Activated CD4-positive, alpha-beta T cell treated with anti-CD3 and anti-CD28 coated beads for 36 hours (primary cell): ENCODE measurements around the gene CRYBG2. TPM values are rescaled to one million over a fixed set of nuclear protein-coding genes. Genes with fewer than 3 reads are reported as not detected.

Experiments
- ATAC-seq: fragments of 200-7000 bp; cut with Tn5 transposase; one replicate; pipeline ENCODE4 v1.10.0; 2021; ENCODE audit warnings: mild to moderate bottlenecking, moderate library complexity
- CTCF ChIA-PET: fragments of 350-600 bp; sonication (Branson Sonifier 250); formaldehyde crosslinking; loops from one replicate; lab custom pipeline; 2021; ENCODE audit warnings: antibody characterized with exemption; lab: Charles Lee
- POLR2A ChIA-PET: fragments of 350-600 bp; sonication (Branson Sonifier 250); formaldehyde crosslinking; loops from one replicate; lab custom pipeline; 2021; ENCODE audit warnings: antibody characterized with exemption, inconsistent platforms; lab: Charles Lee
- DNase-seq: peaks from one replicate; pipeline ENCODE4 v3.0.0-alpha.2; 2020
- H3K27ac Mint-ChIP-seq: one replicate; pipeline ENCODE4 v1.8.0; 2021; ENCODE audit warnings: mixed read lengths
- H3K27me3 Mint-ChIP-seq: one replicate; pipeline ENCODE4 v1.8.0; 2021; ENCODE audit warnings: mixed read lengths
- H3K36me3 Mint-ChIP-seq: one replicate; pipeline ENCODE4 v1.8.0; 2021; ENCODE audit warnings: low read depth, mixed read lengths
- H3K4me1 Mint-ChIP-seq: one replicate; pipeline ENCODE4 v1.8.0; 2021; ENCODE audit warnings: mixed read lengths
- H3K4me3 Mint-ChIP-seq: one replicate; pipeline ENCODE4 v1.8.0; 2021; ENCODE audit warnings: mild to moderate bottlenecking, moderate library complexity, mixed read lengths
- H3K9me3 Mint-ChIP-seq: one replicate; pipeline ENCODE4 v1.8.0; 2021; ENCODE audit warnings: low read depth, mixed read lengths
- intact Hi-C, 2 experiments: fragments of 100-400 bp; cut with DNase I in 1 of 2; cut with micrococcal nuclease in 1 of 2; formaldehyde crosslinking; loops; one replicate each; pipeline versions ENCODE4 v1.14.2 to v1.15.1; 2022 to 2024; cut with DNase I, micrococcal nuclease
- total RNA-seq, 2 experiments: library from RNA; stranded (reverse); gene quantifications; one replicate each; pipeline ENCODE4 v1.2.3, GENCODE V29; 2021

Gene CRYBG2
- total RNA-seq, 2 experiments from 2014 or later, result 1.5 to 1.6 TPM

DNA sequence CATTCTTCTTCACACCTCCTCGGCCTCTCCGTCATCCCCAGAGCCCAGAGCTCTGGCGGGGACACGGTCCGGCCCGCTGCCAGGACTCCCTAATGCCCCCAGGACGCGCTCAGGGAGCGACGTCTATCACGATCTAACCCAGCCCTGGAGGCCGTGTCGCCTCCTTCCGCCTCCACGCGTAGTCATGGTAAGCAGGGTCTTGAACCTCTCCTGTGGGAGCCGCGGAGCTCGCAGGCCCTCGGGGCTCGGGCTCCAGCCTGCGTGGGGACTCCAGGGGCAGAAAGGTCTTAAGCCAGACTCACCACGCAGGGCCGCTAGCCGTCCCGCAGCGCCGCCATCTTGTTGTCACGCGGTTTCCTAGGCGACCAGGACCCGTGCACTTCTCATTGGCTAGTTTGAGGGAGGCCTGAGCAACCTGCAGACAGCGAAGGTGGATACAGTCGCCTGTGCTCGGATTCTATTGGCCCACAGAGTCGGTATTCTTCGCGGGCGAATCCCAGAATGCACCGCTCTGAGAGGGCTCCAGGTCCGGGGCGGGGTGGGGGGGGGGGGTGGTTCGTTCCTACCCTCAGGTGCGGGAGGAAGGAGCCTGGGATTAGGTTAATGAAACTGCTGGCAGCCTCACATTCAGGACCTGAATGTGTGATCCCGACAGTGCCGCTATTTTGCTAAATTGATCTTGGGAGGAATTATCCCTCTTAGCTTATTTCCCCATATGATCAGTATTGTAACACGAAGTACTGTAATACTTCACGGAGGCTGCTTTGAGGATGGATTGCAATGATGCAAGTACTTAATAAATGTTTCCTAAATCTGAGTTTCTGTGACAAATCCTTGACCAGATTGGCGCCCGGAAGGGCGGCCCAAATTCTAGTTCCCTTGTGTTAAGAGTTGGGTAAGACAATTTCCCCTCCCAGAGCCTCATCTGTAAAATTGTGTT, 47.4 kb downstream of the CRYBG2 start, which contains the start of gene UBXN11:
Gene UBXN11 (minus strand): TSS at position 347 of the 940 bp plus-strand sequence. CDS start 3,753 bp downstream, outside the sequence.
- DNase-seq (peak; percentile 96), ATAC-seq (peak; percentile 94)
- H3K9me3 Mint-ChIP-seq, result no peaks in the 10 kb centered on the region
- H3K4me1 Mint-ChIP-seq, result peaks cover 32% of the 10 kb centered on the region
- peak within 1 kb of the TSS; percentile 95 for H3K27ac Mint-ChIP-seq
- no peaks in the 10 kb centered on the region for H3K36me3 Mint-ChIP-seq
- ChIA-PET POLR2A (interaction anchor here (1.3 to 3.3 kb wide), 2 partner anchors 11 to 22 kb away, joined by 4 to 25 read pairs; partner anchors contain the start of gene CD52), CTCF (interaction anchor here (0.5 to 6.4 kb wide), 12 partner anchors 13 to 495 kb away, joined by 3 to 87 read pairs (median 7); partner anchors contain the start of genes CD52, CEP85, DHDDS and SH3BGRL3)
- H3K4me3 Mint-ChIP-seq, result peak within 1 kb of the TSS; percentile 90
- H3K27me3 Mint-ChIP-seq, result no peaks in the 10 kb centered on the region
- intact Hi-C loops, result loop anchor here (1.0 to 5.0 kb wide), 11 partner anchors 12 to 399 kb away; partner anchors contain the start of genes CEP85 (in 1 of the 2), DHDDS (in 1 of the 2), PDIK1L (in 1 of the 2) and STMN1 (in 1 of the 2)

DNA sequence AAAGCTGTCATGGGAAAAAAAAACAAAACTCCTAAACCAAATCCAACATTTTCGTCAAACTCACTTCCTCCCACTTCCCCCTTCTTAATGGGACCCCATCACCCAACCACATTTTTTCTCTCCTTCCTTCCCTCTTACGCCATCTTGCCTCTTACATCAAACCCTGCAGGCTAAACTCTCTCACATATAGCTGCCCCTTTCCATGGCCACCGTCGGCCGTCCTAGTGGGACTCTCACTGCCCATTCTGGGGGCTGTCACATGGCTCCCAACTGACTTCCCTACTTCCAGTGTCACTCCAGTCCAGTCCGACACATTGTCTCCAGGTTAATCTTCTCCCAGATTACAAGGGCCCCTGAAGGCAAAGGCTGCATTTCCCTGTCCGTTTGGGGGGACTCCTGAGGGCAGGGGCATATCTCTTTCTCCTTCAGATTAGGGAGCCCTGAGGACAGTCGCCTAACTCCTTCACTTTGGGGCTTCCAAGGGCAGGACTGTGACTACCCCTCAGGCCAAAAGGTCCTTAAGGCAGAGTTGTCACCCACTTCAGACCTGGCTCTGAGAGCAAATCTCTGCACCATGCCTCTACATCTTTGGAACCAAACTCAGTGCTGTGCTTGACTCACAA, 48.2 kb downstream of the CRYBG2 start:
- peak overlapping the region; percentile 90 for H3K4me3 Mint-ChIP-seq
- H3K27me3 Mint-ChIP-seq, result no peaks in the 10 kb centered on the region
- H3K9me3 Mint-ChIP-seq, result no peaks in the 10 kb centered on the region
- DNase-seq (no peak), ATAC-seq (no peak)
- intact Hi-C loops, result loop anchor here (1.0 to 5.0 kb wide), 9 partner anchors 15 to 398 kb away; partner anchors contain the start of genes DHDDS (in 1 of the 2), PDIK1L (in 1 of the 2) and STMN1 (in 1 of the 2)
- CTCF ChIA-PET, result interaction anchor here (0.5 to 1.4 kb wide), 5 partner anchors 9 to 58 kb away, joined by 3 to 4 read pairs (median 4); partner anchors contain the start of gene CD52
- peaks cover 32% of the 10 kb centered on the region for H3K4me1 Mint-ChIP-seq
- H3K36me3 Mint-ChIP-seq, result no peaks in the 10 kb centered on the region
- POLR2A ChIA-PET, result interaction anchor here (0.7 kb wide), 1 partner anchor 9 kb away, joined by 3 read pairs; no protein-coding TSS in a partner anchor
- H3K27ac Mint-ChIP-seq, result peak overlapping the region; percentile 94

GRCh38 chr1:26302733-26303405, 51.1 kb downstream of the CRYBG2 start:
- DNase-seq, result no peak
- Mint-ChIP-seq H3K4me1 (peaks cover 21% of the 10 kb centered on the region), H3K36me3 (no peaks in the 10 kb centered on the region), H3K27ac (no peak overlapping the region), H3K27me3 (no peaks in the 10 kb centered on the region), H3K4me3 (no peak overlapping the region), H3K9me3 (no peaks in the 10 kb centered on the region)
- ChIA-PET CTCF (interaction anchor here (0.7 to 5.2 kb wide), 2 partner anchors 13 to 17 kb away, joined by 3 to 19 read pairs; no protein-coding TSS in a partner anchor), POLR2A (no interaction called here)
- intact Hi-C loops, result no loop called here
- no peak for ATAC-seq

DNA sequence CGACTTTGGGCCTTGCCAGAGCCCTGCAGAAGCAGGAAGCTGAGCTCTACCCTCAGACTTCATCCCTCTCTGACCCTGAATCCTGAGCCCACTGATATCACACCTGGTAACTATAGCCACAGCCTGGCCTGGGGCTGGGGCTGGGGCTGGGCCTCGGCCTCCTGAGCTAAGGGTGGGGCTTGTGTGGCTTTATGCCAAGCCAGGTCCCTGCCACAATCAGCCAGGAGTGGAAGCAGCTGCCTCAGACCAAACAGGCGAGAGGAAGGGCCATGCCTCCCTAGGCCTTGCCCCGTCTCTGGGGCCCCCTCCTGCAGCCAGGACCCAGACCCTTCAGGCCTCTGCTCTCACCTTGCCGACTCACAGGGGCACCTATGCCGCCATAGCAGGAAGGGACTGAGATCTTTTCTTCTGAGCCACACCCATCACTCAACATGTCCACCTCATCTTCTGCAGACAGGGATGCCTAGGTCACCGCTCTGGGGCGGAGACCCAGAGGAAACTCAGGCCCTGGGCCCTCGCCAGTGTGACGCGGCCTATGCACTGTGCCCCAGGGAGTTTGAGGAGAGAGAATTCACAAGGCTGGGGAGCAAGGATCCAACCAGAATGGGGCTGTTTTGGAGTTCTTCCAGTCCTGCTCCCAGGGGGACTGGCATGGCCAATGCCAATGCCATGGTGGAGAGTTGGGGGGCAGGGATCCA, 53.2 kb downstream of the CRYBG2 start:
- Mint-ChIP-seq H3K27me3 (no peaks in the 10 kb centered on the region), H3K4me1 (peaks cover 5% of the 10 kb centered on the region), H3K4me3 (no peak overlapping the region), H3K36me3 (no peaks in the 10 kb centered on the region), H3K27ac (no peak overlapping the region), H3K9me3 (no peaks in the 10 kb centered on the region)
- DNase-seq, result no peak
- CTCF ChIA-PET, result interaction anchor here (1.1 to 5.2 kb wide), 3 partner anchors 11 to 30 kb away, joined by 3 to 19 read pairs (median 5); no protein-coding TSS in a partner anchor
- no peak for ATAC-seq
- intact Hi-C loops, result no loop called here
- POLR2A ChIA-PET, result interaction anchor here (1.3 kb wide), 1 partner anchor 12 kb away, joined by 7 read pairs; no protein-coding TSS in a partner anchor

DNA sequence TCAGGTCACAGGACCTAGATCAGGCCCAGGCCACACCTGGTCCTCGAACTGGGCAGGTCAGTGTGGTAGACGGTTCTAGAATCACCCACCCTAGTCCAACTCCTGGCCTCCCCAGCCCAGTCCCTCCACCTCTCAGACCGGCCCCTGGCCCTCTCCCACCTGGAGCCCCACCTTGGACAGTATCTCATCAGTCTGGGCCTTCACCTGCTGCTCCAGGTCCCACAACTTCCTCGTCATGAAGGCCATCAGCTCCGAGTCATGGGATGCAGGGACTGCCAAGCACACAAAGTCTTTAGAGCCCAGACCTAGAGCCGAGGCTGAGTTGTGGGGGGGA, 56.2 kb downstream of the CRYBG2 start:
- Mint-ChIP-seq H3K4me1 (peaks cover 4% of the 10 kb centered on the region), H3K36me3 (peaks cover 3% of the 10 kb centered on the region), H3K4me3 (no peak overlapping the region), H3K27me3 (no peaks in the 10 kb centered on the region), H3K27ac (no peak overlapping the region), H3K9me3 (no peaks in the 10 kb centered on the region)
- ChIA-PET CTCF (interaction anchor here (1.1 kb wide), 1 partner anchor 11 kb away, joined by 4 read pairs; no protein-coding TSS in a partner anchor), POLR2A (no interaction called here)
- ATAC-seq, result no peak
- intact Hi-C loops, result no loop called here
- no peak for DNase-seq

DNA sequence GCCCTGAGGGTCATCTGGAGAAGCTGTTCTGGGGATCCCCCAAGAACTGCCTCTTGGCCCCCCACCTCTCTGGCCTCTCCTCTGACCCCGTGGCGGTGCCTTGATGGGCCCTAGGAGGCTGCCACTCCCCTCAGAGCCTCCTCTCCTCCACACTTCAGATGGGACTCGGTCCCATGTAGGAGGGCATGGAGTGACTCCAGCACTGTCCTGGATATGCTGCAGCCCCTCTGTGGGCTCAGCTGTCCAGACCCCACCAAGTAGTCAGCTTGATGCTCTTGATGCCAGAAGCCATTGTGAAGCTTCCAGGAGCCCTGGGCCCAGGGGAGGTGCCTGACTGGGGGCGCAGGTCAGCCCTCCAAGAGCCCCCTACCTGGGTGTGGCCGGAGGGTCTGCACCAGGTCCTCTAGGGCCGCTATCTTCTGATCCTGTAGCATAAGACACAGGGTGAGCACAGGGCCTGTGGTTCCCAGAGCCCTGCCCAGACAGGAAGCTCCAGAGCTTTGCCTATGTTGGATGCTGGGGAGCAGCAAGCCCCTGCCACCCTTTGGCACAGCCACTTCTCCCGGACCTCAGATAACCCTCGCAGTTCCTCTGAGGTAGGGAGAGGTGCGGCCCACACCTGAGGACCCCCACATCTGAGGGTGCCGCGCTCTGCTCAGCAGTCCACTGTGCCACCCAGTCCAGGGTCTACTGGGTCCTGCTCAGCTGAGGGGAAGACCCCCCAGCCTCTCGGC, 56.7 kb downstream of the CRYBG2 start:
- ATAC-seq (no peak), DNase-seq (no peak)
- Mint-ChIP-seq H3K9me3 (no peaks in the 10 kb centered on the region), H3K36me3 (peaks cover 3% of the 10 kb centered on the region), H3K27ac (no peak overlapping the region), H3K4me1 (peaks cover 5% of the 10 kb centered on the region), H3K27me3 (no peaks in the 10 kb centered on the region), H3K4me3 (no peak overlapping the region)
- ChIA-PET CTCF (interaction anchor here (1.1 kb wide), 1 partner anchor 11 kb away, joined by 4 read pairs; no protein-coding TSS in a partner anchor), POLR2A (no interaction called here)
- intact Hi-C loops, result no loop called here

DNA sequence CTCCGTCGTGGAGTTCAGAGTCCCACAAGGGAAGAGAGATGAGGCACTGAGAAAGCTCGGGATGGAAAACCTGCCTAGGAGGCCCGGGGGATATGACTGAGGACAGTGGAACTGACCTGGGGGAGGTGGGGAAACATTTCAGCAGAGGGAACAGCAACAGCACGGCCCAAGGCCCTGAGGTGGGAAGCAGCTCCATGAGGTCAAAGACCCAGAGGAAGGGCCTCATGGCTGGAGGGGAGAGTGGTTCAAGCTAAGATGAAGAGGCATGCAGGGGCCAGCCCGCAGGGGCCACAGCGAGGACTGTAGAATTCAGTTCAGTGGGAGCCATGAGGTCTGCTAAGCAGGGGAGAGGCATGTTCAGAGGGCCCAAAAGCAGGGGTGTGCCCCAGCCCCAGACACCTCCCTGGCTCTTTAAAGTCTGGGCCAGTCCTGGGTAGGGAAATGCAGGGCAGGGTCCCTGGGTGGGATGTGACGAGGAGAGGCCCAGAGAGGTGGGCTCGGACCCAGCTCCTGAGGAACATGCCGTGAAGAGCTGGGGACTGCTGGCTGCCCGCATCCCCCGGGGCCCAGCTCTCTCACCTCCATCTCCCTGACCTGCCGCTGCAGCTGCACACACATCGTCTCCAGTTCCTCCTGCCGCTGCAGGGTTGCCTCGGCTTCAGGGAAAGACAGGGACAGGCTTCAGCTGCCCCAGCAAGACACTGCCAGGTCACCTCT, 57.4 kb downstream of the CRYBG2 start:
- DNase-seq (no peak), ATAC-seq (no peak)
- Mint-ChIP-seq H3K27me3 (no peaks in the 10 kb centered on the region), H3K36me3 (peaks cover 3% of the 10 kb centered on the region), H3K4me3 (no peak overlapping the region), H3K4me1 (peaks cover 11% of the 10 kb centered on the region), H3K27ac (no peak overlapping the region), H3K9me3 (no peaks in the 10 kb centered on the region)
- POLR2A ChIA-PET, result interaction anchor here (0.5 kb wide), 1 partner anchor 463 kb away, joined by 3 read pairs; no protein-coding TSS in a partner anchor
- CTCF ChIA-PET, result interaction anchor here (1.1 kb wide), 1 partner anchor 10 kb away, joined by 4 read pairs; no protein-coding TSS in a partner anchor
- intact Hi-C loops, result no loop called here

DNA sequence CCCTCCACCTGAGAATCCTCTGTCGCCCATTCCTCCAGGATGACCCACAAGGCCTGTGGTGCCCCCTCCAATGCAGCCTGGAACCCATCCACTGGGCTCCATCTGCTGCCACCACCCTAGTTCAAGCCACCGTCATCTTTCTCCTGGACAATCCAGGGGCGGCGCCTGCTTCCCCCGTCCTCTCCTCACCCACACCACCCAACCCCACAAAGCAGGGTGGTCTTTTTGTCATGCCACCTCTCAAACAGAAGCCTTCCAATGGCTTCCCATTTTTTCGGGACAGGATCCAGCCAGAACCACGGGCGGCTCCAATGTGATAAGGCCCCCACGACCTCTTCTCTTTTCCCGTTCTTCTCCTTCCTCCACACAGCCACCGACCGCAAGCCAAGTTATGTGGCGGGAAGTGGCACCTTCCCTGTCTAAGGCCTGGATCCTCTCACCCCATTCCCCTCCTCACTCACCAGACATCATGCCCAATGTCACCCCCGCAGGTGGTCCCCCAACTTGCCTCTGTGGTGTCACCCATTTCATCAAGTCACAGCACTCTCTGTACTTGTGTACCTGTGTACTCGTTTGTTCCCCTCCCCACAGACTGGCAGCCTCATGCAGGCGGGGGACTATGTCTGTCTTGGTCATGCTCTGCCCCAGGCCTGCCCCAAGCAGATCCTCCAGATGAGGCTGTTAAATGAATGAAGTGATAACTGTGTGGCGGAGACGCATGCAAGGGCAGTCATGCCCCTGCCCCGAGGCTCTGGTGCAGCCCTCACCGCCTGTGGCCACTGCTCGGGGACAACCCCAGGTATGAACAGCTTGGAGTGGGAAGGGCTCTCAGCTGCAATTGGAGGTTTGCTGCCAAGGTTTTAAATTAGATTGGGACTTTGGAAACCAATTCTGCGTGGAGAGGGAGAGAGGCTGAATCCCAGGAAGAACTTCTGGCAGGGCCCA, 58.5 kb downstream of the CRYBG2 start:
- ChIA-PET POLR2A (interaction anchor here (0.5 kb wide), 1 partner anchor 462 kb away, joined by 3 read pairs; no protein-coding TSS in a partner anchor), CTCF (no interaction called here)
- no peak for ATAC-seq
- no peak for DNase-seq
- Mint-ChIP-seq H3K27ac (no peak overlapping the region), H3K36me3 (peaks cover 3% of the 10 kb centered on the region), H3K4me1 (peaks cover 20% of the 10 kb centered on the region), H3K4me3 (no peak overlapping the region), H3K9me3 (no peaks in the 10 kb centered on the region), H3K27me3 (no peaks in the 10 kb centered on the region)
- intact Hi-C loops, result no loop called here
